ENCODE measurements around the gene USH1C. TPM values are rescaled to one million over a fixed set of nuclear protein-coding genes. Genes with fewer than 3 reads are reported as not detected.

The USH1C gene
- total RNA-seq, 3 donors from 2014 or later (not counting 1 experiment from before 2014, with no cell fraction given) = not detected

DNA sequence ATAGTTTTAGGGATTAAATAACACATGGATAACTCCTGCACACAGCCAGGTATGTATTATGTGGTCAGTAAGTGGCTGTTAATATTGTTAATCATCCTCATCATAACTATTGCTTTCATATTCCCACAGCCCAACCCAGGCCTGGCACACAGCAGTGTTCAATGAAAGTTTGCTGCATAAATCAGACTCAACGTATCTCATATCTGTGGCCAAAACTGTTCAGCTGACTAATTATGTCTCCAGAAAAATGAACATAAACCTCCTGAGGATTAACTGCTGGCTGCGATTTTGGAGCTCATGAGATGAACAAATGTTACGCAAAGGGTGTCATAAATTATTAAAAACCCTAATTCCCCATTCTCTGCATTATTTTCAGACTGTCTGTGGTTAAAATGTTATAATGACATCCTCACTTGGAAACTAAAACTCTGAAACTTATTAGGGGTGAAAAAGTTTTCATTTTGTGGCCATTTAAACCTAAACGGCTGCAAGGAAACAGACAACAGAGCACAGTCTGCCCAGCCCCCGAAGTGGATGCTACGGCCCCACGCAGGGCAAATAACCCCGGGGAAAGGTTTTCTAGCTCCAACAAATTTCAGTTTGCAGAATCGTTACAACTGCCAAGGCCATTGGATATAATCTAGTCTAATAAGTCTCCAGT is 84.8 kb downstream of the USH1C start:
- ATAC-seq (no peak), DNase-seq (no peak)
- no peak overlapping the region for H3K27ac ChIP-seq (ENCODE audit: low read length)
- no peaks in the 10 kb centered on the region for H3K4me1 ChIP-seq (ENCODE audit: control insufficient read depth, insufficient read depth, low read length)
- H3K9me3 ChIP-seq (ENCODE audit: control insufficient read depth, insufficient read depth, low read length) = no peaks in the 10 kb centered on the region
- WGBS (ENCODE audit: insufficient coverage) = 82% methylated on average over 6 of the region's 9 CpGs
- intact Hi-C loops (cut with micrococcal nuclease) = no loop called here
- no peak overlapping the region for H3K4me3 Mint-ChIP-seq
- H3K9me3 Mint-ChIP-seq = no peaks in the 10 kb centered on the region
- no peak overlapping the region for H3K4me3 ChIP-seq (ENCODE audit: low read length)
- H3K36me3 Mint-ChIP-seq = no peaks in the 10 kb centered on the region
- H3K4me1 Mint-ChIP-seq = no peaks in the 10 kb centered on the region
- no peaks in the 10 kb centered on the region for H3K36me3 ChIP-seq (ENCODE audit: control insufficient read depth, insufficient read depth, low read length)
- no peak for TF ChIP-seq CTCF (IDR thresholded peaks at IDR 0.05)
- no peaks in the 10 kb centered on the region for H3K27me3 ChIP-seq (ENCODE audit: control insufficient read depth, insufficient read depth, low read length)
- peaks cover 5 to 16% of the 10 kb centered on the region in 2 donors for H3K27me3 Mint-ChIP-seq (ENCODE audit: low read depth in 2 of 2)
- no peak overlapping the region for H3K27ac Mint-ChIP-seq

DNA sequence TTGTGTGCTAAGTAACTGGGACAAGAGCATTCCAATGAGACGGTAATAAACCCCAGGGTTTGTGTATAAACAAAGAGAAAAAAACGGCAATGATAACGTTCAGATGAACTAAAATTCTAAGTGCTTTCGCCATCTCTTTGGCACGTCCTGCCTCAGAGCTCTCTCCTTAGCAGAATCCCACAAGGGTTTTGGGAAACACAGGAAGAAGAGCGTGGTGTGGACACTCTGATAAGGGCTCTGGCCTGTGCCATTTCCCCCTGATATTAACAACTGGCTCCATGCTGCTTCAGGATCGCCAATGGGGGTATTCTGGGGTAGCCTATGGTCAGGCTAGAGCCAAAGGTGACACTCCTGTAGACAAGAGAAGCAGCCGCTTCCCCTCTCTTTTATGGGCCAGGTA is 85.9 kb downstream of the USH1C start:
- ATAC-seq = no peak
- no peaks in the 10 kb centered on the region for H3K9me3 ChIP-seq (ENCODE audit: control insufficient read depth, insufficient read depth, low read length)
- no peak overlapping the region for H3K27ac ChIP-seq (ENCODE audit: low read length)
- H3K4me3 Mint-ChIP-seq = no peak overlapping the region
- WGBS (ENCODE audit: insufficient coverage) = 61% methylated on average over 8 of the region's 8 CpGs
- no peaks in the 10 kb centered on the region for H3K4me1 Mint-ChIP-seq
- H3K27me3 ChIP-seq (ENCODE audit: control insufficient read depth, insufficient read depth, low read length) = no peaks in the 10 kb centered on the region
- H3K4me1 ChIP-seq (ENCODE audit: control insufficient read depth, insufficient read depth, low read length) = no peaks in the 10 kb centered on the region
- intact Hi-C loops (cut with micrococcal nuclease) = no loop called here
- H3K4me3 ChIP-seq (ENCODE audit: low read length) = no peak overlapping the region
- DNase-seq = no peak
- no peak overlapping the region for H3K27ac Mint-ChIP-seq
- H3K27me3 Mint-ChIP-seq (ENCODE audit: low read depth in 2 of 2) = peaks cover 5 to 16% of the 10 kb centered on the region in 2 donors
- no peaks in the 10 kb centered on the region for H3K36me3 ChIP-seq (ENCODE audit: control insufficient read depth, insufficient read depth, low read length)
- no peaks in the 10 kb centered on the region for H3K36me3 Mint-ChIP-seq
- TF ChIP-seq CTCF (IDR thresholded peaks at IDR 0.05) = no peak
- H3K9me3 Mint-ChIP-seq = no peaks in the 10 kb centered on the region

- intact Hi-C loops (cut with micrococcal nuclease) = no loop called here
- Mint-ChIP-seq H3K27me3 (ENCODE audit: low read depth in 2 of 2) (peaks cover 5 to 16% of the 10 kb centered on the region in 2 donors), H3K9me3 (no peaks in the 10 kb centered on the region), H3K4me1 (no peaks in the 10 kb centered on the region), H3K4me3 (no peak overlapping the region), H3K36me3 (no peaks in the 10 kb centered on the region), H3K27ac (no peak overlapping the region)
- WGBS (ENCODE audit: insufficient coverage) = 23% methylated on average over 7 of the region's 8 CpGs
- Histone ChIP-seq H3K27ac (ENCODE audit: low read length) (no peak overlapping the region), H3K36me3 (ENCODE audit: control insufficient read depth, insufficient read depth, low read length) (no peaks in the 10 kb centered on the region), H3K4me1 (ENCODE audit: control insufficient read depth, insufficient read depth, low read length) (no peaks in the 10 kb centered on the region), H3K27me3 (ENCODE audit: control insufficient read depth, insufficient read depth, low read length) (no peaks in the 10 kb centered on the region), H3K9me3 (ENCODE audit: control insufficient read depth, insufficient read depth, low read length) (no peaks in the 10 kb centered on the region), H3K4me3 (ENCODE audit: low read length) (no peak overlapping the region)
- DNase-seq (no peak), ATAC-seq (no peak)
- no peak for TF ChIP-seq CTCF (IDR thresholded peaks at IDR 0.05)
These were observed 86.6 kb downstream of the USH1C start for GRCh38 chr11:17457396-17458173.

Data from natural killer cell (primary cell).